B cell (primary cell): ENCODE data around the gene FBN1.

ENCODE experiments used
- CTCF ChIP-seq: fragments of 200-600 bp; IDR thresholded peaks from one replicate; pipeline ENCODE4 v1.8.0; 2022; ENCODE audit warnings: antibody characterized with exemption, mild to moderate bottlenecking
- EZH2 ChIP-seq: IDR thresholded peaks from 2 replicates; pipeline ENCODE4 v1.6.1; 2012; ENCODE audit warnings: borderline replicate concordance, low read depth, mild to moderate bottlenecking, moderate library complexity, low read length; ENCODE audit not compliant: insufficient read depth, poor library complexity, severe bottlenecking

DNA sequence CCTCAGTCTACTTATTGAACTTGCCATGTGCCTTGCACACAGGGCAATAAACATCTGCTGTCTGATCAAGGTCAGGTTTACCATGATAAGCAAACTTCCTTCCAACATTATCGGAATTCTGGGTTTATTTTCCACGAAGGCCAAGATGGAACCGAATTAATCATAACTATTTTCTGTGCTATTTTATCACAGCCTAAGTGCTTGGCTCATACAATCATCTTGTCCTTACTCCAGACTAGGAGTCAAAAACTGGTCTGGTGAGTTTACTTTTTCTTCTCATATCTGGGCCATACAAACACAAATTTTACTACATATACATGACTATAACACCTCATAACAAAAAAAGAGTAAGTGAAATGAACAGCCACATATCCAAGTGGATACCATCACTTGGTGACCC lies 2.3 kb downstream of the FBN1 start:
- TF ChIP-seq CTCF (no peak), EZH2 (no peak)
